Spleen (tissue), 7 donors: ENCODE data around the gene NELFCD.

Experiments
- CTCF ChIP-seq, 11 experiments: fragments of 200-600 bp in 7 of 11; fragments of 450-650 bp in 4 of 11; sonication (generic) in 4 of 11; IDR thresholded peaks in 8 of 11; conservative IDR thresholded peaks in 3 of 11; 1 replicate in 7 of 11; 2 replicates in 4 of 11; pipeline versions ENCODE4 v1.4.0 to v1.8.0; 2016 to 2021; ENCODE audit warnings: antibody characterized with exemption in 11 of 11, inconsistent platforms in 4 of 11, mild to moderate bottlenecking in 1 of 11
- POLR2A ChIP-seq, 3 donors: fragments of 450-650 bp; IDR thresholded peaks; one replicate each; pipeline ENCODE4 v1.5.1; 2017; ENCODE audit warnings: antibody characterized with exemption in 3 of 3, mild to moderate bottlenecking in 1 of 3
- POLR2AphosphoS5 ChIP-seq, 3 donors: sonication (generic); formaldehyde crosslinking; IDR thresholded peaks; one replicate each; pipeline ENCODE4 v1.5.1; 2017; ENCODE audit warnings: antibody characterized with exemption in 3 of 3
- donor health status: DM: no; HTN: no; CAD: no; lungs with moderate emphysema.
- donor health status: DM: no; HTN: no; CAD: no.
- donor health status: DM: no; HTN: no; CAD: no.

DNA sequence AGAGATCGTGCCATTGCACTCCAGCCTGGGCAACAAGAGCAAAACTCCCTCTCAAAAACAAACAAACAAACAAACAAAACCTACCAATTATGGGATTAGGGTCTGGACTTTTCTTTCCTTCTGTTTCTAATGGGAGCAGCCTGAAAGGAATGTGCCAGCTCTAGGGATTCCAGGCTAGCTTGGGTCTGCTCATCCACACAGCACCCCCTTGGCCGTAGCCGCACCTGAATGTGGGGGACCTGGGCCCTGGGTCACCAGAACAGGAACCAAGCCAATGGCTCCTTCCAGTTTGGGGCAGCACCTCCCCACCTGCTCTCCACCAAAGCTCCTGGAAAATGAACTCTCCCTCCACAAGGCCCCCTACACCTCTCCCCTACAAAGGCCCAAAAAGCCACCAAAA, 19.3 kb downstream of the NELFCD start:
- TF ChIP-seq CTCF (IDR thresholded peaks at IDR 0.05 in 8 of 11, conservative IDR thresholded peaks at IDR 0.05 in 3 of 11) = no peak
- no peak for TF ChIP-seq POLR2AphosphoS5 (IDR thresholded peaks at IDR 0.05)
- TF ChIP-seq POLR2A (IDR thresholded peaks at IDR 0.05) = no peak
